GM12878 (cell line): ENCODE measurements around the gene STOML2. TPM values are rescaled to one million over a fixed set of nuclear protein-coding genes. Genes with fewer than 3 reads are reported as not detected.

Experiments
- ATAC-seq: fragments of 200-7000 bp; cut with Tn5 transposase; 3 replicates; pipeline ENCODE4 v1.9.1; 2020; ENCODE audit warnings: mild to moderate bottlenecking, moderate library complexity
- BruUV-seq: library from RNA; stranded (reverse); fragments of 400-500 nt; replicated peaks from 2 replicates; lab custom pipeline; 2021; lab: Mats Ljungman, UMichigan
- CTCF ChIA-PET: fragments of 300-600 bp; sonication (Branson Sonifier 250); formaldehyde crosslinking; extraction: SDS; loops from one replicate; lab custom pipeline; 2021; ENCODE audit warnings: inconsistent platforms; lab: Yijun Ruan, JAX
- POLR2A ChIA-PET: fragments of 350-600 bp; formaldehyde crosslinking; extraction: SDS; loops from one replicate; lab custom pipeline; 2021; ENCODE audit warnings: inconsistent platforms; lab: Charles Lee
- RAD21 ChIA-PET: fragments of 300-600 bp; sonication (Branson Sonifier 250); formaldehyde crosslinking; loops from one replicate; lab custom pipeline; 2023; ENCODE audit warnings: antibody characterized with exemption; ENCODE audit not compliant: unreplicated experiment; lab: Charles Lee
- SMC1A ChIA-PET: fragments of 300-600 bp; sonication (Branson Sonifier 250); formaldehyde crosslinking; loops from one replicate; lab custom pipeline; 2023; ENCODE audit not compliant: unreplicated experiment, uncharacterized antibody; lab: Charles Lee
- DNase-seq: peaks from one replicate; pipeline ENCODE4 v3.0.0-alpha.2; 2011; ENCODE audit warnings: low read depth, low spot score
- FAIRE-seq: peaks from 3 replicates; lab custom pipeline; 2011; peaks lifted over from hg19 to GRCh38; lab: Jason Lieb, UNC
- H2AFZ ChIP-seq: 2 replicates; pipeline ENCODE4 v1.6.0; 2011; ENCODE audit warnings: low read depth, low read length, control low read depth; ENCODE audit not compliant: control insufficient read depth
- H3K27ac ChIP-seq: 2 replicates; pipeline ENCODE4 v1.5.1; 2011; ENCODE audit warnings: control low read depth; ENCODE audit not compliant: control insufficient read depth, insufficient read depth
- H3K27me3 ChIP-seq, 2 experiments: replicated peaks in 1 of 2; 2 replicates each; pipeline versions ENCODE4 v1.6.0 to v1.6.1; 2011; ENCODE audit warnings: low read length in 1 of 2; ENCODE audit not compliant: control insufficient read depth in 2 of 2, insufficient read depth in 2 of 2
- H3K36me3 ChIP-seq, 2 experiments: 2 replicates each; pipeline ENCODE4 v1.5.1; 2011; ENCODE audit warnings: low read length in 1 of 2; ENCODE audit not compliant: control insufficient read depth in 2 of 2, insufficient read depth in 2 of 2
- H3K4me1 ChIP-seq: 2 replicates; pipeline ENCODE4 v1.6.1; 2011; ENCODE audit warnings: mild to moderate bottlenecking, low read length, moderate library complexity, mixed read lengths; ENCODE audit not compliant: control insufficient read depth, insufficient read depth
- H3K4me2 ChIP-seq: 2 replicates; pipeline ENCODE4 v1.6.0; 2011; ENCODE audit warnings: control low read depth; ENCODE audit not compliant: control insufficient read depth, insufficient read depth
- H3K4me3 ChIP-seq: fragments of 200-600 bp; sonication (generic); 2 replicates; pipeline ENCODE4 v1.5.1; 2016
- H3K79me2 ChIP-seq: 2 replicates; pipeline ENCODE4 v1.6.0; 2011; ENCODE audit warnings: low read length; ENCODE audit not compliant: control insufficient read depth, insufficient read depth
- H3K9ac ChIP-seq: 2 replicates; pipeline ENCODE4 v1.8.0; 2011; ENCODE audit warnings: low read length, control low read depth, mixed read lengths; ENCODE audit not compliant: control insufficient read depth, insufficient read depth
- H3K9me3 ChIP-seq: replicated peaks from 3 replicates; pipeline ENCODE4 v1.5.1; 2011; ENCODE audit warnings: mild to moderate bottlenecking, low read length; ENCODE audit not compliant: control insufficient read depth, insufficient read depth
- H4K20me1 ChIP-seq: 2 replicates; pipeline ENCODE4 v1.6.0; 2011; ENCODE audit not compliant: control insufficient read depth, insufficient read depth
- BCL3 ChIP-seq: IDR thresholded peaks from 2 replicates; pipeline ENCODE4 v1.6.1; 2011; ENCODE audit warnings: borderline replicate concordance, low read depth, mild to moderate bottlenecking, moderate library complexity, low read length; ENCODE audit not compliant: insufficient read depth, poor library complexity, severe bottlenecking
- PBX3 ChIP-seq: IDR thresholded peaks from 2 replicates; pipeline ENCODE4 v1.6.1; 2011; ENCODE audit warnings: mild to moderate bottlenecking, low read depth, low read length, moderate library complexity; ENCODE audit not compliant: insufficient replicate concordance
- STAT1 ChIP-seq: fragments of 450-650 bp; conservative IDR thresholded peaks from 2 replicates; pipeline ENCODE4 v1.6.1; 2014; ENCODE audit warnings: antibody characterized with exemption, mild to moderate bottlenecking
- ZNF217 ChIP-seq: fragments of 450-650 bp; IDR thresholded peaks from 2 replicates; pipeline ENCODE4 v1.6.1; 2017; ENCODE audit warnings: antibody characterized with exemption, mild to moderate bottlenecking
- WGBS: methylation state at CpG from one replicate; pipeline ENCODE4 v1.1.6; 2016; ENCODE audit warnings: low lambda C conversion rate; ENCODE audit not compliant: insufficient replicate concordance, insufficient coverage; ENCODE audit errors: missing lambda C conversion rate; 5-methylcytosine and 5-hydroxymethylcytosine counted together
- in situ Hi-C: fragments of 300-500 bp; cut with MboI; formaldehyde crosslinking; loops from 9 replicates; pipeline ENCODE4 v1.14.3; 2018; ENCODE audit warnings: mixed read lengths
- intact Hi-C: fragments of 100-400 bp; cut with micrococcal nuclease; formaldehyde crosslinking; loops from one replicate; pipeline ENCODE4 v1.14.2; 2022; ENCODE audit not compliant: unreplicated experiment
- polyA plus RNA-seq, 11 experiments: library from polyadenylated mRNA; depleted of rRNA in 4 of 11; unstranded in 6 of 11; stranded (reverse) in 5 of 11; fragments of >200 nt; fragmentation: Nextera tagmentation in 4 of 11; fragmentation: Illumina TruSeq in 1 of 11; extraction: Ambion mirVana in 4 of 11; extraction: Trizol in 1 of 11; gene quantifications; 1 replicate in 1 of 11; 2 replicates in 10 of 11; pipeline versions ENCODE4 v1.2.1 to v1.2.3, GENCODE V29; 2011 to 2016; ENCODE audit warnings: inconsistent platforms in 2 of 11, missing spikeins in 2 of 11, low read depth in 1 of 11
- total RNA-seq, 4 experiments: library from RNA; depleted of rRNA in 3 of 4; stranded (reverse); fragments of >200 nt in 3 of 4; fragmentation: Illumina TruSeq in 1 of 4; extraction: Trizol in 1 of 4; gene quantifications; 2 replicates each; pipeline versions ENCODE4 v1.2.1 to v1.2.3, GENCODE V29; 2013 to 2021

The STOML2 gene
- total and polyA plus RNA-seq, 10 of the 15 experiments (the other 5 are each of a cell fraction or from before 2014, with no cell fraction given): 112 to 284 (median 207) TPM

- SMC1A ChIA-PET: interaction anchor here (0.6 to 0.9 kb wide), 3 partner anchors 14 to 168 kb away, joined by 3 read pairs; no protein-coding TSS in a partner anchor
- no peak for ATAC-seq
- peaks cover 52% of the 10 kb centered on the region for H3K79me2 ChIP-seq
- no peak overlapping the region for H3K4me2 ChIP-seq
- peaks cover 4% of the 10 kb centered on the region for H3K4me1 ChIP-seq
- no TSS peak for BruUV-seq
- WGBS: 100% methylated on average over 1 of the region's 1 CpG
- H3K27me3 ChIP-seq: no peaks in the 10 kb centered on the region
- POLR2A ChIA-PET: interaction anchor here (1.0 to 1.2 kb wide), 2 partner anchors 12 to 16 kb away, joined by 3 to 9 read pairs; partner anchors contain the start of gene FANCG
- TF ChIP-seq STAT1: no peak
- TF ChIP-seq PBX3: no peak
- no peak for TF ChIP-seq ZNF217
- TF ChIP-seq BCL3: no peak
- peaks cover 30% of the 10 kb centered on the region for H4K20me1 ChIP-seq
- in situ Hi-C loops (no loop called here), intact Hi-C loops (no loop called here)
- no peak overlapping the region for H3K4me3 ChIP-seq
- DNase-seq: no peak
- H3K9me3 ChIP-seq: no peaks in the 10 kb centered on the region
- CTCF ChIA-PET: interaction anchor here (1.1 to 2.0 kb wide), 3 partner anchors 15 to 74 kb away, joined by 5 to 12 read pairs (median 10); partner anchors contain the start of gene PIGO
- no peak for FAIRE-seq
- H2AFZ ChIP-seq: no peak overlapping the region
- peaks cover 34 to 51% of the 10 kb centered on the region in 2 experiments for H3K36me3 ChIP-seq
- no peak overlapping the region for H3K9ac ChIP-seq
- RAD21 ChIA-PET: no interaction called here
- H3K27ac ChIP-seq: no peak overlapping the region
These were observed 35.9 kb downstream of the STOML2 start for GRCh38 chr9:35067056-35067455.
